NCI-H187 (cell line): ENCODE measurements around the gene ARHGAP10.

ENCODE experiments used
- DNase-seq, 2 experiments: peaks; one replicate each; lab custom pipeline; 2025; lab: John Stamatoyannopoulos, UW

Gene ARHGAP10

GRCh38 chr4:148095346-148095923 is 363.5 kb downstream of the ARHGAP10 start:
- no peak for DNase-seq

GRCh38 chr4:148097801-148098200 is 365.9 kb downstream of the ARHGAP10 start:
- no peak for DNase-seq

DNA sequence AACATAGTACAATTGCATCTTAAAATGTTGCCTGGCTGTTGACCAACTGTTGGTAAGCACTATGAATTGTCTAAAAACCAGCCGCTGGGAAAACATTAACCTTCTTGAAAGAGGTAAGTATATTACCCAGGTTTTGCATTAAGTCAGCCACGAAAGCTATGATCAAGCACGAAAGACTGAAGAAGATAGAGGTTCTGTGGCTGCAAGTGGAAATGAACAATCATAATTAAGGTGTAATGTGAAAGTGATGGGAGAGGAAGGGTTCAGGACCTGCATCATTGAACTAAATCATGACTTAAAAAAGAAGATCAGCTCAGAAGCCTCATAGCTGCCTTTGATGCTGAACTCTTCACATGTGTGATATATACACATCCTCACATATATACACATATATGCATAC is 369.3 kb downstream of the ARHGAP10 start:
- no peak for DNase-seq

DNA sequence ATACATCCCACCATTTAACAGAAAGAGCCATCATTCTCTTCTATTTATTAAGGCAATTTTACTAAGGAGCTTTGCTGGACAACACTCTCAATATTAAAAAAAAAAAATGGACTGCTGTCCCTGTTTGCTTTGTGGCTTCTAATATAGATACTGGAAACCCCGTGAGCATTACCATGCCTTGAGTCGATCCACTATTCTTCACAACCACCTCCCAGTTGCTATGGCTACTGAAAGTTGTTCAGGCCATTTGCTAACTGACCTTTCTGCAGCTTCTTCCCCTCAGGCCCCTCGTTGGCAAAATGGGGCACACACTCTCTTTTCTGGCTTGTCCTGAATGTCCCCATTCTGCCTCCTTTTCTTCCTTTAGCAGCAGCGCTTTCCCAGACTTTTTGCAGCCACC is 369.9 kb downstream of the ARHGAP10 start:
- no peak for DNase-seq

DNA sequence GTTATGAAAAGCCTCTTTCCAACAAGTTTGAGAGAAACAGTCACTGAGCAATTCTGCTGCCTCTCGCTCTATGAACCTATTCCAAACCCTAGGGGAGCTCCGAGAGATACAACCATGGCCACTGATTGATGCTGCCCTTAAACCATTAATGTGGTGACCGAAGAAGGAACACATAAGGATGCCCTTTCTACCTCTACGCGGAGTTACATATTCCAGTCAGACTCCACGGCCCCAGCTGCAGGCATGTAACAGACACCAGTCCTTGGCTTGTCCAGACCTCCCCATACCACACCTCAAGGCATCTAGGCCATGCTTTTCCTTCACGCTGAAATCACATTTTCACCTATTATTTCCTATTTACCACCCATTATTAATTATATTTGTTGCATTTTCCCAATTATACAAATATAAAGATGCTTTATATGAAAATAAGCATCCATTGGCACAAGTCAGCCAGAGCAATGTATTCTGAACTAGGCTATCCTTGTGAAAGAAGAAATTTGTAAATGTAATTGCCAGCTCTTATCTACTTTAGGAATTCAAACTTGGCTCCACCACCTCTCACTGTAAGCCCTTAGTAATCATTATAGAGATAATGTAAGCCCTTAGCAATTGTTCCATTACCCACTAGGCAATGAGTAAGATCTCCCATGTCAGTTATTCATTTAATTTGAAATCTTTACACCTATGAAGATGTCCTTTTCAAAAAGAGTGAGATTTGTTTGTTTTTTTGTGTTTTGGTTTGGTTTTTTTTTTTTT is 371.9 kb downstream of the ARHGAP10 start:
- DNase-seq = no peak

DNA sequence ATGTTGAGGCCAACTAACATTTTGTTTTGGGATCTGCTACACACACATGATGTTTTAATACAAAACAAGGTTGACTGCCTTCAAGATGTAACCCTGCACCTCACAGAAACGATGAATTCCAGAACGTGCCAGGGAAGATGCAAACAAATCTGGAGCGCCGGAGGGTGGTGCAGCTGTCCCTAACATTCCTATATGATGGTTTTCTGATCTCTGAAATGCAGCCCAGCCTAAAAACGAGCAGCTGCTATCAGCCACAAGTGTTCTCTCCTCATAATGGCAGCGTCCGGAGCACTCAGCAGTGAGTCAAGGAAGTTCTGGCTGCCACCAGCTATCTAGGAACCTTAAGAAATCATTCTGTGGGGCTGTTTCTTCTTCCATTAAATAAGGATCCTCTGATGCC is 376.9 kb downstream of the ARHGAP10 start:
- DNase-seq = no peak

DNA sequence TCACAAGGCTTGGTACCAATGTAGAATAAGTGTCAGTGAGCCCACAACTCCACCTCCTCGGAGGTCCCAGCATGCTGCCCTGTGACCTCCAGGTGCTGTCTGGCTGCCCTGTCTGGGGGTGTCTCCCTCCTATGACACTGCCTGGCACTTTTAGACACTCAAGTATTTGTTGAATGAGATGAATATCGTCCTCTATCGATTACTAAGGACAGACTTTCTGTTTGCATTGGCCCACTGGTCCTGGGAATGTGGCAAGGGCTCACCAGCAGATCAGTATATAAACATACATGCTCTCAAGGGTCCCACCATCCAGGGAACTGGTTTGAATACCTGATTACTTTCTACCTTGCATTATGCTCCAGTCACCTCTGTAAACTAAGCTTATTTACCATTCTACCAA is 377.3 kb downstream of the ARHGAP10 start:
- DNase-seq = no peak

GRCh38 chr4:148110169-148110568 is 378.3 kb downstream of the ARHGAP10 start:
- no peak for DNase-seq

- no peak for DNase-seq
Observed at GRCh38 chr4:148112231-148112982, 380.5 kb downstream of the ARHGAP10 start.

GRCh38 chr4:148114436-148114835 is 382.5 kb downstream of the ARHGAP10 start:
- DNase-seq = no peak

GRCh38 chr4:148116264-148116663 is 384.4 kb downstream of the ARHGAP10 start:
- no peak for DNase-seq

DNA sequence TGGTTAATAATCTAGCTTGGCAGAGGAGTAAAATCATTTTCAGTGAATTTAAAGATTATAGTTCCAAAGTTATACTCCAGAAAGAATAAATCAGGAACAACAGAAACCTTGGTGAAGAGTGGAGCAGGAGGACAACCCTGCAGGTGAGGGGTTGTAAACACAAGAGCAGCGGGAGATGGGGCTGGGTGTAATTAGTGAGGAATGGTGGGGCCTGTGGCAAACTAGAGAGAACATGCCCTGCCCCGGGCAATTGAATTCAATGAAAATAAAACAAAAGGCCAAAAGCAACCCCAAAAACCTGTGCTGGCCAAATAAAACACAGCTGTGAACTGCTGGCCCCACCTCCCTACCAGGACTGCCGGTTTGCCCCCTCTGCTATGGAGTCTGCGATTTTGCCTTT is 385.1 kb downstream of the ARHGAP10 start:
- no peak for DNase-seq

DNA sequence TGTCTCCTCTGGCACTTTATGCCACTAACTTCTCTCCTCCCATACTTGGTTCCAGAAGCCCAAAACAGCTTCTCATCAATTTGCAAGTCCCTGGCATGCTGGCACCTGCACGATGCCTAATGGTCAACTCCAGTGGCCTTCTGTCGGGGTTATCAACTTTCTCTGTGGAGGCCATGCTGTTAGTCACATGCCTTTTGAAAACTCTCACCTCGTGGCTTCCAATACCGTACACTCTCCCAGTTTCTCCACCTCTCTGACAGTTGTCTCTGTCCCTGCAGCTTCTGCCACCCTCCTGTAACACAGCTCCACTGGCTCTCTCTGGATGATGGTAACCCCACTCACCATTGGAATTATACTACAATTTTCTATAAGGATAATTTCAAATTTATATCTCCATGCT is 386.3 kb downstream of the ARHGAP10 start:
- DNase-seq = no peak

GRCh38 chr4:148118633-148119032 is 386.7 kb downstream of the ARHGAP10 start:
- no peak for DNase-seq

DNA sequence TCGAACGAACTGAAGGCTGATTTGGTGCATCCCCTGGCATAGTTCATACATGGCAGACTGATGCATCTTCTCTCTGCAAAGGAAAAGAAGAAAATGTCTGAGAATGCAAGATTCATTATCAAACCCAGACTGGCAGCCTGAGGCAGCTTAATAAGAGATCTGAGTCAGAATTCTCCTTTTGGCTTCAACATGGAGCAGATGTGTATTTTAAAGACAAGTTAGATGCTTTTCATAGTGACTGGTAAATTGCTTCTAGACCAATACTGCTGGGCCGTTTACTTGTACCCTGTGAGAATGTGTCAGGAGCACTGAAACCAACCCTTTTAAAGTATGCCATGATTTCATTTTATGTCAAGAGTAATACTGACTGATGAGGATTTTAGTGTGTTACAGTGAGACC is 388.3 kb downstream of the ARHGAP10 start:
- no peak for DNase-seq
